Measurements from ENCODE around the gene PTCD2.

PTCD2 gene

DNA sequence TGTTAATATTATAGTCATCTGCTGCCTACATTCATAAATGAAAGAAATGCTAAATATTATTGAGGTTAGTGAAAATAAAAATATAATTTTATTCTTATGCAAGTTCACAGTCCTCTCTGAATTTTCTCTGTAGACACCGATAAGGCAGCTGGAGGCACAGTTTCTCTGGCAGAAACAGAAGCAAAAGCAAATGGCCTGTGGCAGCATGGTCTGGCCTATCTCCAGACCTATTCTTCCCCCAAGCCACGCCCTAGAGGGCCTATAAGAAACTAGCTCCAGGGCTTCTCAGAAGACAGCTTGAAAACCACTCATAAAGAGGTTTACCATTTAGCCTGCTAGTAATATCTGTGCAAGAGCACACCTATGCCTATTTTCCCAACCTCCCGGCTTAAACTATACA, 28.6 kb upstream of the PTCD2 start:
- H3K4me1 ChIP-seq (ENCODE audit: insufficient read depth, low read length, severe bottlenecking) = peaks cover 80% of the 10 kb centered on the region

DNA sequence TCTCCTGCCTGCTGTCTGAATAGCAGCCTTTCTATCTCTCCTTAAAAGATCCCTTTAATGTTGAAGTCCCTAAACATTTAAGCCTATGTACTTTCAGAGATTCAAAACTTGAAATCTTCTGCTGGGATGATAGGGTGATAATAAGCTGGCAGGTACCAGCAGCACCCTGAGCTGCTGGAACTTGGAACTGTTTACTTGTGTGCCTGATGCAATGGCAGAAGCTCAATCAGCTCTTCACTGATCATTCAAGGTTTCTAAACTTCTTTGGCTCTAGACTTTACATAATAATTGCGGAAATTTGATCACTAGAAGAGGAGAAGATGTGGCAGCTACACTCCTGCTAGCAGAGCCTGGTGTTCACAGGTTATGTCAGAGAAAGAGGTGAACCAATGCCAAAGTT, 27.8 kb upstream of the PTCD2 start:
- H3K27ac ChIP-seq (ENCODE audit: low read depth, low read length, poor library complexity, severe bottlenecking) = peak overlapping the region; percentile 95

More for the DNA sequence above, 28.6 kb upstream of the PTCD2 start:
- TF ChIP-seq EZH2 (IDR thresholded peaks at IDR 0.05; ENCODE audit: borderline replicate concordance, low read length) (no peak), CTCF (IDR thresholded peaks at IDR 0.05; ENCODE audit: low read length) (no peak)
- Histone ChIP-seq H4K20me1 (ENCODE audit: insufficient read depth, low read length) (no peaks in the 10 kb centered on the region), H3K4me3 (ENCODE audit: low read depth, low read length, poor library complexity, severe bottlenecking) (no peak overlapping the region), H3K9me2 (ENCODE audit: low read depth, low read length) (no peaks in the 10 kb centered on the region), H3K27me3 (ENCODE audit: insufficient read depth, low read length) (no peaks in the 10 kb centered on the region), H3K36me3 (ENCODE audit: insufficient read depth, low read length) (peaks cover 41% of the 10 kb centered on the region), H3K79me2 (ENCODE audit: insufficient read depth, low read length) (peaks cover 15% of the 10 kb centered on the region; the same call in 1 of the 2 replicates), H3F3A (ENCODE audit: insufficient read depth, low read length) (0 out of 2 replicates have a peak, but pooled peaks cover 5% of the 10 kb centered on the region), H3K9me3 (ENCODE audit: low read length) (no peaks in the 10 kb centered on the region), H3K4me2 (ENCODE audit: low read length) (peak overlapping the region; percentile 35), H3K9ac (ENCODE audit: low read length) (peak overlapping the region; percentile 59), H2AFZ (ENCODE audit: low read length) (no peak overlapping the region), H3K27ac (ENCODE audit: low read depth, low read length, poor library complexity, severe bottlenecking) (peak overlapping the region; percentile 95)

DNA sequence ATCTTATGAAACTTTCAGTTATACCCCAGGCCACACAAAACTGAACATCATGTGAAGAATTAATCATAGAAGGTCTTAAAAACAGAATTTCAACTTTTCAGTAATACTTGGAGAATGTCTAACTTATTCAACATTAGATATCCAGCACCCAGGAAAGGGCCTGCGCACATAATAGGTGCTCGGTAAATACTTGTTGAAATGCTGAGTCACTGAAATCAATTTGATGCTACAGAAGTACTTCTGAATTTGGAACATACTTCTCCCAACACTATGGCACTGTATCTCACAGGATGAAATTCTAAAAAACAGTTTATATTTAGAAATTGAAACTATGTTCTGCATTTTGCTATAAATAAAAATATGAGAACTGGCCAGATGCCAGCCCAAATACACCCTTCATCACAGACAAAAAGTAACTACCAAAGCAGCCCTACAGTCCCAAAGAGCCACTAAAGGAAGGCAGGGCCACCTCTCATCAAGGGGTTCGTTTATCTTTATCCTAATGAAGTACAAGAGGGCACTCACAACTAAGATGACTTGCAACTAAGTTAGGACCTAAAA, 26.6 kb upstream of the PTCD2 start:
- peak overlapping the region; percentile 63 for H3K4me2 ChIP-seq (ENCODE audit: low read length)
- no peaks in the 10 kb centered on the region for H3K9me3 ChIP-seq (ENCODE audit: low read length)
- no peaks in the 10 kb centered on the region for H3K9me2 ChIP-seq (ENCODE audit: low read depth, low read length)
- no peaks in the 10 kb centered on the region for H4K20me1 ChIP-seq (ENCODE audit: insufficient read depth, low read length)
- peaks cover 25% of the 10 kb centered on the region for H3K79me2 ChIP-seq (ENCODE audit: insufficient read depth, low read length)
- H3F3A ChIP-seq (ENCODE audit: insufficient read depth, low read length) = 0 out of 2 replicates have a peak, but pooled peaks cover 5% of the 10 kb centered on the region
- TF ChIP-seq EZH2 (IDR thresholded peaks at IDR 0.05; ENCODE audit: borderline replicate concordance, low read length) (no peak), CTCF (IDR thresholded peaks at IDR 0.05; ENCODE audit: low read length) (no peak)
- peaks cover 100% of the 10 kb centered on the region for H3K4me1 ChIP-seq (ENCODE audit: insufficient read depth, low read length, severe bottlenecking)
- H3K27ac ChIP-seq (ENCODE audit: low read depth, low read length, poor library complexity, severe bottlenecking) = peak overlapping the region; percentile 95
- peak overlapping the region; percentile 60 for H3K9ac ChIP-seq (ENCODE audit: low read length)
- peaks cover 32% of the 10 kb centered on the region for H3K36me3 ChIP-seq (ENCODE audit: insufficient read depth, low read length)
- no peaks in the 10 kb centered on the region for H3K27me3 ChIP-seq (ENCODE audit: insufficient read depth, low read length)
- peak overlapping the region; percentile 39 for H3K4me3 ChIP-seq (ENCODE audit: low read depth, low read length, poor library complexity, severe bottlenecking)
- H2AFZ ChIP-seq (ENCODE audit: low read length) = no peak overlapping the region

More for the DNA sequence above, 27.8 kb upstream of the PTCD2 start:
- Histone ChIP-seq H3K27me3 (ENCODE audit: insufficient read depth, low read length) (no peaks in the 10 kb centered on the region), H4K20me1 (ENCODE audit: insufficient read depth, low read length) (no peaks in the 10 kb centered on the region), H3K9me3 (ENCODE audit: low read length) (no peaks in the 10 kb centered on the region), H3F3A (ENCODE audit: insufficient read depth, low read length) (0 out of 2 replicates have a peak, but pooled peaks cover 5% of the 10 kb centered on the region), H3K9me2 (ENCODE audit: low read depth, low read length) (no peaks in the 10 kb centered on the region), H3K9ac (ENCODE audit: low read length) (peak overlapping the region; percentile 59), H3K4me1 (ENCODE audit: insufficient read depth, low read length, severe bottlenecking) (peaks cover 88% of the 10 kb centered on the region), H3K79me2 (ENCODE audit: insufficient read depth, low read length) (peaks cover 23% of the 10 kb centered on the region), H3K36me3 (ENCODE audit: insufficient read depth, low read length) (peaks cover 43% of the 10 kb centered on the region), H3K4me2 (ENCODE audit: low read length) (peak overlapping the region; percentile 63), H3K4me3 (ENCODE audit: low read depth, low read length, poor library complexity, severe bottlenecking) (no peak overlapping the region), H2AFZ (ENCODE audit: low read length) (no peak overlapping the region)
- no peak for TF ChIP-seq EZH2 (IDR thresholded peaks at IDR 0.05; ENCODE audit: borderline replicate concordance, low read length)
- no peak for TF ChIP-seq CTCF (IDR thresholded peaks at IDR 0.05; ENCODE audit: low read length)

All from OCI-LY1 (cell line).